ENCODE results near the gene G6PC1.
"Not testable (repeated sequence)": the region's sequence is repeated elsewhere in the genome, so short reads cannot be mapped to it uniquely, and the experiment has no call there.

DNA sequence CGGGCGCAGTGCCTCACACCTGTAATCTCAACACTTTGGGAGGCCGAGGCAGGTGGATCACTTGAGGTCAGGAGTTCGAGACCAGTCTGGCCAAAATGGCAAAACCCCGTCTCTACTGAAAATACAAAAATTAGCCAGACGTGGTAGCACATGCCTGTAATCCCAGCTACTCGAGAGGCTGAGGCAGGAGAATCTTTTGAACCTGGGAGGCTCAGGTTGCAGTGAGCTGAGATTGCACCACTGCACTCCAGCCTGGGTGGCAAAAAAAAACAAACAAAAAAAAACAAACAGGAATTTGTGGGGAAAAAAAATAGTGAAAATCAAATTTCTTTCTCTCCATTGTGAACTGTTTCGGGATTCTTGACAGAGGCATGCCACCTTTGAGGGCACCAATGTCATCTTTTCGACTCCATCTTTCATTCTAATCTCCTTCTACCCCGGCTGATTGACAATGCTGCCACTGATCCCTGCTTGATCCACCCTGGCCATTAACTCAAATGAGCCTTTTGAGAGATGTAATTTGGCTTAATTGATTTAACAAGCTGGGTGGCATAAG, 19.0 kb downstream of the G6PC1 start:
- TF ChIP-seq POLR2AphosphoS5 (IDR thresholded peaks at IDR 0.05); CTCF (IDR thresholded peaks at IDR 0.05; ENCODE audit: poor library complexity, severe bottlenecking); REST (IDR thresholded peaks at IDR 0.05; ENCODE audit: borderline replicate concordance): not testable (repeated sequence)
